SK-N-DZ (cell line): ENCODE results near the gene STRN3. TPM values are rescaled to one million over a fixed set of nuclear protein-coding genes. Genes with fewer than 3 reads are reported as not detected.
"Not testable (repeated sequence)": the region's sequence is repeated elsewhere in the genome, so short reads cannot be mapped to it uniquely, and the experiment has no call there.

Source experiments
- DNase-seq: peaks from one replicate; pipeline ENCODE4 v3.0.0-alpha.2; 2015; ENCODE audit warnings: low spot score
- polyA plus RNA-seq, 2 experiments: library from polyadenylated mRNA; depleted of rRNA; stranded (reverse); fragments of >200 nt; gene quantifications; 2 replicates each; pipeline ENCODE4 v1.2.3, GENCODE V29; 2014

Gene STRN3, protein sequence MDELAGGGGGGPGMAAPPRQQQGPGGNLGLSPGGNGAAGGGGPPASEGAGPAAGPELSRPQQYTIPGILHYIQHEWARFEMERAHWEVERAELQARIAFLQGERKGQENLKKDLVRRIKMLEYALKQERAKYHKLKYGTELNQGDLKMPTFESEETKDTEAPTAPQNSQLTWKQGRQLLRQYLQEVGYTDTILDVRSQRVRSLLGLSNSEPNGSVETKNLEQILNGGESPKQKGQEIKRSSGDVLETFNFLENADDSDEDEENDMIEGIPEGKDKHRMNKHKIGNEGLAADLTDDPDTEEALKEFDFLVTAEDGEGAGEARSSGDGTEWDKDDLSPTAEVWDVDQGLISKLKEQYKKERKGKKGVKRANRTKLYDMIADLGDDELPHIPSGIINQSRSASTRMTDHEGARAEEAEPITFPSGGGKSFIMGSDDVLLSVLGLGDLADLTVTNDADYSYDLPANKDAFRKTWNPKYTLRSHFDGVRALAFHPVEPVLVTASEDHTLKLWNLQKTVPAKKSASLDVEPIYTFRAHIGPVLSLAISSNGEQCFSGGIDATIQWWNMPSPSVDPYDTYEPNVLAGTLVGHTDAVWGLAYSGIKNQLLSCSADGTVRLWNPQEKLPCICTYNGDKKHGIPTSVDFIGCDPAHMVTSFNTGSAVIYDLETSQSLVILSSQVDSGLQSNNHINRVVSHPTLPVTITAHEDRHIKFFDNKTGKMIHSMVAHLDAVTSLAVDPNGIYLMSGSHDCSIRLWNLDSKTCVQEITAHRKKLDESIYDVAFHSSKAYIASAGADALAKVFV
- 27.4 and 35.2 TPM in 2 replicates for polyA plus RNA-seq (2014; cell fraction: cytosol; rRNA removed)
- 23.1 and 31.2 TPM in 2 replicates for polyA plus RNA-seq (2014; cell fraction: nucleus; rRNA removed)

DNA sequence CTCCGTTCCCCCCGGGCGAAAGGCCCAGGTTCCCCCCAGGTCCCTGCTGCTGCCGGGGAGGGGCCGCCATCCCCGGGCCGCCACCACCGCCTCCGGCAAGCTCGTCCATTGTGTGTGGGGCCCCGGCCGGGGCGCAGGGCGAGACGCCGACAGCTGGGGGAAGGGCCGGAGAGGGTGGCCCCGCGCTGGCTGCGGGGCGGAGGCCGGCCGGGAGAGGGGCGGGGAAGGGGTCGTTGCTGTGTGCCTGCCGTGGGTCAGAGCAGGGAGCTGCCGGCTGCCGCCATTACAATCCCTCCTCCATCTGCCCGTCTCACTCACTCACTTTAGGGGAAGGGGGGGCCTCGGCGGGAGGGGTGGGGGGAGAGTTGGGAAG, at the start of gene STRN3:
STRN3 (minus strand) TSS at position 303 of the 373 bp plus-strand sequence; CDS start at position 109, 194 bp downstream.
- no peak for DNase-seq

DNA sequence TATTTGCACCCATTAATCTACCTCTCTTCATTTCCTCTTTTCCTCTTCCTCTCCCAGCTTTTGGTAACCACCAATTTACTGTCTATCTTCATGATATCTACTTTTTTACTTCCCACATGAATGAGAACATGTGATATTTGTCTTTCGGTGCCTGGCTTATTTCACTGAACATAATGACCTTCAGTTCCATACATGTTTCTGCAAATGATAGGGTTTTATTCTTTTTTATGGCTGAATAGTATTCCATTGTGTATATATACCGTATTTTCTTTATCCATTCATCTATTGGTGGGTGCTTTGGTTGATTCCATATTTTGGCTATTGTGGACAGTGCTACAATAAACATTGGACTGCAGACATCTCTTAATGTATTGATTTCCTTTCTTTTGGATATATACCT, 49.0 kb upstream of the STRN3 start:
- no peak for DNase-seq

DNA sequence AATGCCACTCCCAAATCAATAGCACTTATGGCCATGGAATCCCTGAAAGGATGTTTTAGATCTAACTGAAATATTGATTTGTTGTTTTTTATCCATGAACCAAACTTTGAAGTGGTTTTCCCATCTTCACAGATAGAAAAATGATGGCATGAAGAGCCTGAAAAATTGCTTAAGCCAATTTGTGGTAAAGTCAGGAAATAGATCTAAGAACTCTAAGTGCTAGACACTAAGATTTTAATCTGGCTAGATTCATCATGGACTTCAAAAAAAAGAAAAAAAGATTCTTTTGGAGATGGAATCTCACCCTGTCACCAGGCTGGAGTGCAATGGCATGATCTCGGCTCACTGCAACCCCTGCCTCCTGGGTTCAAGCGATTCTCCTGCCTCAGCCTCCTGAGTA, 45.0 kb upstream of the STRN3 start:
- DNase-seq, result no peak

DNA sequence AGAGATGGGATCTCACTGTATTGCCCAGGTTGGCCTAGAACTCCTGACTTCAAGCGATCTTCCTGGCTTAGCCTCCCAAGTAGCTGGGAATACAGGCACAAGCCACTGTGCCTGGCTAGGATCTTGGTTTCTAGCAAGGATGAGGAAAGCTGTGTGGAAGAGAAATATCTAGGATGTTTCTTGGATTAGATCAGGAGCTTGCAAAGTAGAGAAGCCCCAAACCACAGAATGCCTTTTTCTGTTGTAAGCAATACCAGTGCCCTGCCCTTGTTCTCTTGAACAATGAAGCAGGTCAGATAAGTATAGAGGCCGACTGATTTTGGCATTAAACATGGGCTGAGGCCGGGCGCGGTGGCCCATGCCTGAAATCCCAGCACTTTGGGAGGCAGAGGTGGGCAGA, 44.3 kb upstream of the STRN3 start:
- no peak for DNase-seq

DNA sequence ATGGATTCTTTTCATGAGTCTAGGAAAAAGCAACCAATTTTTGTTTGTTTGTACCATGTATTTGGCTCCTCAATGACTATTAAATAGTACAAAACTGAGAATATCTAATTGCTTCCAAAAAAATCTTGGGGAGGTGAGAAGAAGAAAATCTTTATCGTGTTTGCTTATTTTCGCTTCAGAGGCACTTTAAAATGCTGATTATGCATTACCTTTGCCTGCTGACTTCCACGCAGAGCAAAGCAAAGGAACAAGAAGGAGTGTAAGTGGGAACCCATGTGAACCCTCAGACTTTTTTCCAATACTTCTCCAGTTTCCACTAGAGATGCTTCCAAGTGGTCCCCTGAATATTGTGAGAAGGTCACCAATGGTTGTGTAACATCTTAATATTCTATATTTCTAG, 43.2 kb upstream of the STRN3 start:
- DNase-seq, result no peak

DNA sequence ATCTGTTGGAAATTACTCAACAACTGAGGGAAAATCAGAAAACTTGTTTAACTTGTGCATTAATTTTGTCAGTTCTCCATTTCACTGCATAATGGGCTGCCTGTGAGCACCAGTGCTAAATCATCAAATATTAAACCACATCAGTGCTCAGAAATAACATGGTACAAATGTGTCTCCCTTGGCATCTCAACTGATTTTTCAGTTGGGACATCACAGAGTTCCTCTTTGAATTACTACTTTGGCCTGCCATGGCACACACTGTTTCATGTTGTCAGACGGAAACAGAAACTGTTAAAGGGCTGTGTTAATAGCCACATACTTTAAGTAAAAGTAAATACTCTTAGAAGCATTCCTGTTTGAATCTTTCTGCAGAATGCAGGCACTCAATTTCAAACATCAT, 42.1 kb upstream of the STRN3 start:
- DNase-seq, result no peak

DNA sequence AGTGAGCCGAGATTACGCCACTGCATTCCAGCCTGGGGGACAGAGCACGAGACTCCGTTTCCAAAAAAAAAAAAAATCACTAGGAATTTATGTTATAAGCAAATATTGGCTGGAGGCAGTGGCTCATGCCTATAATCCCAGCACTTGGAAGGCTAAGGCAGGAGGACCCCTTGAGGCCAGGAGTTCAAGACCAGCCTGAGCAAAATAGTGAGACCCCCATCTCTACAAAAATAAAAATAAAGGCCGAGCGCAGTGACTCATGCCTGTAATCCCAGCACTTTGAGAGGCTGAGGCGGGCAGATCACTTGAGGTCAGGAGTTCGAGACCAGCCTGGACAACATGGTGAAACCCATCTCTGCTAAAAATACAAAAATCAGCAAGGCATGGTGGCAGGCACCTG, 36.7 kb upstream of the STRN3 start:
- DNase-seq, result not testable (repeated sequence)

DNA sequence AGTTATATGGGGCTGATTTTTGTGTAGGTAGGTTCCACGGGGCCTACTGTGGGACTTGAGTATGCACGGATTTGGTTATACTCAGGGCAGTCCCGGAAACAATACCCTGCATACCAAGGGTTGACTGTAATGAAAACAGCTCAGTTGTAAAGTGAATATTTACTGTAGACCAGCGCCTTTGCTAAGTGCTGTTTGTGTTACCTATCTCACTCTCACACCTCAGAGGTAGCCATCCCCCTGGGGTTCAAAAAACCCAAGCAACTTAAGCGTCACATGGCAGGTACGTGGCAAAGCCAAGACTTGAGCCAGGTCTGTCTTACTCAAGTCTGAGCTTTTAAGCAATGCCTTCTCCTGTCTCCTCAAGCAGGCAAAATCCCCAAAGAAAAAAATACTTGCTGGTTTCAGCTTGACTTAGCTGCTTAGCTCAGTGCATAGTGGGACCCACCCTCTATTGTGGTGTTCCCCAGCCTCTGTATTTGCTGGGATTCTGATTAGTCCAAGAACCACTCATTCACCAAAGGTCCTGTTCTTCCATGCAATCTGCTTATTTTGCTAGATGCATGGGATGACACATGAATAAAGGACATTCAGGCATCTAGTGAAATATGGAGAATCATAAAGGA, 34.2 kb upstream of the STRN3 start:
- DNase-seq, result no peak

DNA sequence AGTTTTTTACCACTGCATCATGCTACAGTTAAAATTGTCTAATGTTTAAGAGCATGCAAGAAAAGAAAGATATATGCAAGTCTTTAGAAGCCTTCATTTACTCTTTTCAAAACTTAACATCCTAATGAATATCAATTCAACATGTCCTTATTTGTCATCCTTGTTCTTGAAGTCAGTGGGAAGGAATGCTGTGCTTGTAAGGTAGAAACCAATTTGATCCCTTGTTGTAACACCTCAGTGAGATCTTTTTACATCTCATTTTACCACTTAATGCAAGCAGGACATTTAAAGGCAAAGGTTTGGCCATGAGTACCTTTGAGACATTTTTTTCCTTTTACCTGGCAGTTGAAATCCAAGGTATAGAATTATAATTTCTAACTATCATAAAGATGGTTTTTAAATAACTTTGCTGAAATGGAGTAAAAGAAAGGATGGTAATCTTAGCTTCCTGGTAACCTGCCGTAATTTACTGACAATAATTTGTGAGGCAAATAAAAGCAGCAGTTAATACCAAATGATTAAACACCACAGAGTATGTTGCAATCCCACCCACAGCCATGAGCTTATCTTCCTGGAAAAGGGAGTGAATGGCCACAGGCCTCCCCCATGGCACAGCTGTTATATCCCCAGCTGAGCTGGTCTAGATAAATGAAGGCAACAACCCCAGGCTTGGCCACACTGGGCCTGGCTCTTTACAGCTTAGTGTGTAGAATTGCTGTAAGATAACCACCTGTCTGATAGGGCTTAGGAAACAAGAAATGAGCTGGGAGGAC, 33.2 kb upstream of the STRN3 start:
- no peak for DNase-seq

DNA sequence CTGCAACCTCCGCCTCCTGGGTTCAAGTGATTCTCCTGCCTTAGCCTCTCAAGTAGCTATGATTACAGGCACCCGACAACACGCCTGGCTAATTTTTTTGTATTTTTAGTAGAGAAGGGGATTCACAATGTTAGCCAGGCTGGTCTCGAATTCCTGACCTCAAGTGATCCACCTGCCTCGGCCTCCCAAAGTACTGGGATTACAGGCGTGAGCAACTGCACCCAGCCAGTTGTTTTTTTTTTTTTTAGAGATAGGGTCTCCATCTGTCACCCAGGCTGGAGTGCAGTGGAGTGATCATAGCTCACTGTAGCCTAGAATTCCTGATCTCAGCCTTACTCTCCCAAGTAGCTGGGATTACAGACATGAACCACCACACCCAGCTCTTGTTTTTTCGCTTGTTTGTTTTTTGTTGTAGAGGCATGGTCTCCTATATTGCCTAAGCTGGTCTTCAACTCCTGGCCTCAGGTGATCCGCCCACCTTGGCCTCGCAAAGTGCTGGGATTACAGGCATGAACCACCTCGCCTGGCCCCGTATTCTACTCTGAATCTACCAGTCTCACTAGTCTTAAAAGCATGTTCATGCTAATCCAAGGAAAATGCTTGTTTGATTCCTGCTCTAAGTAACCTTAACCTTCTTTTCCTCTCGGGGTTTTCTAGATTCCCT, 31.7 kb upstream of the STRN3 start:
- no peak for DNase-seq

DNA sequence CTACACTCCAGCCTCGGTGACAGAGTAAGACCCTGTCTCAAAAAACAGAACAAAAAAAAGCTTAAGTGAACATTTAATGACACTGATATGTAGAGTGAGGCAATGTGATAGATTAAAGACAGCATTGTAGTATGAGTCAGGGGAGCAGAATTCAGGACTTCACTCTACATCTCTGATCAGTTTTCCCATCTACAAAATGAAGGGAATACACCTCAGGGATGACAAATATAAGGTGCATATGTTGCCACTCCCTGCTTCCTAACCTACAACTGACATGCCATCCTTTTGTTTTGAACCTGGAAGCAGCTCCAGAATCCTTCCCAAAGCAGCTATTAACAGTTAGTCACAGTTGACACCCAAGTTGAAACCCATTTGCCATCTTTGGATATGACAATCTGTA, 30.9 kb upstream of the STRN3 start:
- DNase-seq, result no peak

DNA sequence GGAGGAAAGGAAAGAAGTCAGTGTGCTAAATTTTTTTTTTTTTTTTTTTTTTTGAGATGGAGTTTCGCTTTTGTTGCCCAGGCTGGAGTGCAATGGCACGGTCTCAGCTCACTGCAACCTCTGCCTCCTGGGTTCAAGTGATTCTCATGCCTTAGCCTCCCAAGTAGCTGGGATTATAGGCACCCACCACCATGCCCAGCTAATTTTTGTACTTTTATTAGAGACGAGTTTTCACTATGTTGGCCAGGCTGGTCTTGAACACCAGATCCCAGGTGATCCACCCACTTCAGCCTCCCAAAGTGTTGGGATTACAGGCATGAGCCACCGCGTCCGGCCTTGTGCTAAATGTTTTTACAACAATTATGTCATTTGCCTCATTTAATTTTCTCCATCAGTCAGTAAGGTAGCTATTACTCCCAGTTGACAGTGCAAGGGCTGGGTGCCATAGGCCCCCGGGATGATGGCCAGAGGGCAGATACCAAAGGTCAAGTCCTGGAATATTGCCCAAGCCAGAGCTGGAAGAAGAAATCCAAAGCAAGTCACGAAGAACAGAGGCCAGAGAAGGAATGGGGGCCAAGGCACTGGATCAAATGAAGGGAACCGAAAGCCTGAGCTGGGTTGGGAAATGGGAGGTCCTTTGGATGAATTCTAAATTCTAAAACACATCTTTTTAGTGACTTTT, 26.9 kb upstream of the STRN3 start:
- not testable (repeated sequence) for DNase-seq

DNA sequence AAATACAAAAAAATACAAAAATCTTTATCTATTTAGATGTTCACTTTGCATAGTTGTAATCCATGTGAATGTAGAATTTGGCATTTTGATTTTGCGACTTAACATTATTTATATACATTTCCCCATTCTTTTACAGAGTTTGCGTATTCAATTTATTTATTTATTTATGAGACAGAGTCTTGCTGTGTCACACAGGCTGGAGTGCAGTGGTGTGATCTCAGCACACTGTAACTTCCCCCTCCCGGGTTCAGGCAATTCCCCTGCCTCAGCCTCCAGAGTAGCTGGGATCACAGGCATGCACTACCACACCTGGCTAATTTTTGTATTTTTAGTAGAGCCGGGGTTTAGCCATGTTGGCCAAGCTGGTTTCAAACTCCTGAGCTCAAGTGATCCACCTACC, 25.3 kb upstream of the STRN3 start:
- DNase-seq, result no peak

DNA sequence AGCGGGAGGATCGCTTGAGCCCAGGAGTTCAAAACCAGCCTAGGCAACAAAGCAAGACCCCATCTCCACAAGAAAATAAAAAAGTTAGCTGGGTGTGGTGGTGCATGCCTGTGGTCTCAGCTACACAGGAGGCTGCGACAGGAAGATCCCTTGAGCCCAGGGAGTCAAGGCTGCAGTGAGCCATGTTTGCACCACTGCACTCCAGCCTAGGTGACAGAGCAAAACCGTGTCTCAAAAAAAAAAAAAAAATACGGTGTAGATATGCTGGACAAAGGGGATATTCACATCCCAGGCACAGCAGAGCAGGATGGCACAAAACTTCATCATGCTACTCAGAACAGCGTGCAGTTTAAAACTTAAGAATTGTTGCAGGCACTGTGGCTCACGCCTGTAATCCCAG, 24.8 kb upstream of the STRN3 start:
- DNase-seq, result no peak

DNA sequence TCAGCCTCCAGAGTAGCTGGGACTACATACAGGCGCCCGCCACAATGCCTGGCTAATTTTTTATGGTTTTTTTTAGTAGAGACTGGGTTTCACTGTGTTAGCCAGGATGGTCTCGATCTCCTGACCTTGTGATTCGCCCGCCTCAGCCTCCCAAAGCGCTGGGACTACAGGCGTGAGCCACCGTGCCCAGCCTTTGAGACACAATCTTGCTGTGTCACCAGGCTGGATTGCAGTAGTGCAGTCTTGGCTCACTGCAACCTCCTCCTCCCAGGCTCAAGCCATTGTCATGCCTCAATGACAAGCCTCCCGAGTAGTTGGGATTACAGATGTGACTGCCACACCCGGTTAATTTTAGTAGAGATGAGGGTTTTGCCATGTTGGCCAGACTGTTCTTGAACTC, 21.3 kb upstream of the STRN3 start:
- DNase-seq, result no peak

DNA sequence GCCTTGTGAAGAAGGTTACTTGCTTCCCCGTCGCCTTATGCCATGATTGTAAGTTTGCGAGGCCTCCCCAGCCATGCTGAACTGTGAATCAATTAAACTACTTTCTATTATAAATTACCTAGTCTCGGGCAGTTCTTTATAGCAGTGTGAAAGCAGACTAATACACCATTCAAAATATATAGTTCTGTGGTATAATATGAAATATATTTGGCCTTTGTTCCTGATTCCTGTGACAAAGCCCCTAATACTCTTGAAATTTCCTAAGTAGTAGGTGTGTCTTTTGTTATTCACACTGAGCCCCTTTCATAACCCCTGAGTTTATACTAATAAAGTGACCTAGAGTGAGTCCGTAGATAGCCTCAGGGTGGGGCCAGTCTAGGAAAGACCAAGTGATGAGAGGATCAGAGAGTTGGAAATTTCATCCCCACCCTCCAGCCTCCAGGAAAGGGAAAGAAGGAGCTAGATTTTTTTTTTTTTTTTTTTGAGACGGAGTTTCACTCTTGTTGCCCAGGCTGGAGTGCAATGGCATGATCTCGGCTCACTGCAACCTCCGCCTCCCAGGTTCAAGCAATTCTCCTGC, 19.4 kb upstream of the STRN3 start:
- DNase-seq, result no peak

DNA sequence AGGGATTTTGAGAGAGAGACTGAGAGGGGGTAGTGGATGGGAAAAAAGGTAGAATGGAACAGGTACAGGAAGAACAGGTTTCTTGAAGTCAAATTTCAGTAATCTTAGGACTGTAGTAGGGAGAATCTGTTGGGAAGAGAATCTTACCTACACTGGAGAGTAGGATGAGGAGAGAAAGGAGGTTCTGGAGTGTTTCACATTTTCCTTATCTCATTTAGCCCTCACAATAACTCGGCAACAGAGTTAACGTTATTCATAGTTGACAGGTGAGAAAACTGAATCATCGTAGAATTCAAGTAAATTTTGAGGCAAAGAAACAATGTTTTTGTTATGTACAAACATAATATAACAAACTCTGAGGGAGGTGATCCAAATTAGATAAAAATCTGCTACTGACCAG, 17.2 kb upstream of the STRN3 start:
- DNase-seq, result no peak

DNA sequence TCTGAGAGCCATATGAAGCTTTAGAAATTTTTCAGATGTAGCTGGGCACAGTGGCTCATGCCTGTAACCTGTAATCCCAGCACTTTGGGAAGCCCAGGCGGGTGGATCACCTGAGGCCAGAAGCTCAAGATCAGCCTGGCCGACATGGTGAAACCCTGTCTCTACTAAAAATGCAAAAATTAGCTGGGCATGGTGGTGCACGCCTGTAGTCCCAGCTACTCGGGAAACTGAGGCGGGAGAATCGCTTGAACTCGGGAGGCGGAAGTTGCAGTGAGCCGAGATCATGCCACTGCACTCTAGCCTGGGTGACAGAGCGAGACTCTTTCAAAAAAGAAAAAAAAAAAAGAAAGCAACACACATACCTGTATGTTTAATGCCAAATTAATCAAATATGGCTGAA, 16.7 kb upstream of the STRN3 start:
- DNase-seq, result not testable (repeated sequence)

DNA sequence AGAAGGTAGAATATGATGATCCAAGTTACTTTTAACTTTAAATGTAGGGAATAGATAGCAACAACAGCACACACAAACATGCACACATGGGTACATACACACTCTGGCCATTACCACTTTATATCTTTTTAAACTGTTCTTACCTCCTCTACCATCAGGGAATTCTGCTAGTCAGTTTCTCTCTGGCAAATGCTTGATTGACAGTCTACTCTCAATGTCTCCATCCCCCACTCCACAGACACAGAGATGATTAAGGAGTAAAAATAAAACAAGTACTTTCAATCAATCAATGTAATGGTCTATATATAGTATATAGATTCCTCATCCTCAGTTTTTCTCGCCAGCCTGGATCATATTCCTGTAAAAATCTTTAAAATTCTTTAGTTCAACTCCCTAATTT, 16.1 kb upstream of the STRN3 start:
- DNase-seq, result no peak

DNA sequence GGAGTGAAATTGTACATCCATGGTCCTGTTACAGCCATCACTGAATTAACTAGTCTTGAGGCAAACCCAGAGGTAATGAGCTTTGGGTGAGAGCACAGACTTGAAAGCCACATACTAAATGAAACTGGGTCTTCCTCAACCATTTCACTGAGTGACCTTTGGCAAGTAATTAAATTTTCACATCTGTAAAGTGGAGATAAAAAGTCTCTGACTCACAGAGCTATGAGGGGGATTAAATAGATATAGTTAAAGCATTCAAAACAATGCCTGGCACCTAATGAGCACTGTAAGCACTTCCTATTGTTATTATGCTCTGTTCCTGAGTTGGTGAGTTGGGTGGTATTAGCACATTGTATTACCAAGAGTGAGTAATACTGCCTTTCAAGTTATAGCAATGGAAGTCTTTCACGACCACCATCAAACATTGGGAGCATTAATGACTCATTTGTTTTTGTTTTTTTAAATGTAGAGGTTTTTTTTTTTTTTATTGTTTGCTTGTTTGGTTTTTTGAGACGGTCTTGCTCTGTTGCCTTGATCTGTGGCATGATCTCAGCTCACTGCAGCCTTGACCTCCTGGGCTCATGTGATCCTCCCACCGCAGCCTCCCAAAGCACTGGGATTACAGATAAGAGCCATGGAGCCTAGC, 12.5 kb upstream of the STRN3 start:
- DNase-seq, result no peak
